Measurements from ENCODE around the gene CUL7.

- TF ChIP-seq POLR2A (IDR thresholded peaks at IDR 0.05; ENCODE audit: low read depth, low read length) (no peak), MAX (IDR thresholded peaks at IDR 0.05; ENCODE audit: low read depth, low read length) (no peak), CTCF (IDR thresholded peaks at IDR 0.05 in 2 of 3, conservative IDR thresholded peaks at IDR 0.05 in 1 of 3; ENCODE audit: control insufficient read depth in 2 of 3, extremely low read depth in 1 of 3, insufficient read depth in 1 of 3, low read depth in 3 of 3, low read length in 3 of 3) (no peak), TAF1 (IDR thresholded peaks at IDR 0.05; ENCODE audit: borderline replicate concordance, low read depth, low read length) (no peak), ASH2L (IDR thresholded peaks at IDR 0.05; ENCODE audit: borderline replicate concordance, low read depth) (no peak), CBFB (IDR thresholded peaks at IDR 0.05; ENCODE audit: low read depth) (no peak), ZSCAN29 (IDR thresholded peaks at IDR 0.05) (no peak), BCL3 (IDR thresholded peaks at IDR 0.05; ENCODE audit: borderline replicate concordance, insufficient read depth, low read depth, low read length, poor library complexity, severe bottlenecking) (no peak), RAD21 (IDR thresholded peaks at IDR 0.05; ENCODE audit: insufficient read depth, low read depth, low read length) (no peak), SREBF2 (IDR thresholded peaks at IDR 0.05; ENCODE audit: low read length) (no peak), NRF1 (conservative IDR thresholded peaks at IDR 0.05; ENCODE audit: low read depth, low read length) (no peak), EZH2 (IDR thresholded peaks at IDR 0.05; ENCODE audit: borderline replicate concordance, control insufficient read depth, low read depth, low read length) (no peak), SP1 (IDR thresholded peaks at IDR 0.05; ENCODE audit: low read depth, low read length) (no peak)
Observed at GRCh38 chr6:43037706-43038105, 15.9 kb downstream of the CUL7 start.

All from GM12878 (cell line).